ENCODE data around the gene VAV3.

DNA sequence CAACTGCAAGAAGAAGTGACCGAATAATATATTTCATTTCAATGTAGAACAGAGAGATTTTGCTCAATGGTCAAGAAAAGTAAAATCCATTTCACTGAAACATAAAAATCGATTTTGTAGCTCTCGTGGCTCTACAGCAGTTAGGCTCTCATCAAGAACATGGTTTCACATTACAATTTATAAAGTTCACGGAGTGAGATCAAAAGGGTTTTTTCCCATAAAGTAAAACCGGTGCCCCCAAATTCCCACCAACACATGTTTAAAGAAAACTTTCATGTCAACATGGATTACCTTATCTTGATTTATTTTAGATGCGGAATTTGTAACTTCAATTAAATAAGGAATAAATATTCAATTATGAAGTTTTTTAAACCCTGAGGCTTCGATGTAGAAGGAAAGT lies 16.3 kb upstream of the VAV3 start:
- TF ChIP-seq, protein P1, sequence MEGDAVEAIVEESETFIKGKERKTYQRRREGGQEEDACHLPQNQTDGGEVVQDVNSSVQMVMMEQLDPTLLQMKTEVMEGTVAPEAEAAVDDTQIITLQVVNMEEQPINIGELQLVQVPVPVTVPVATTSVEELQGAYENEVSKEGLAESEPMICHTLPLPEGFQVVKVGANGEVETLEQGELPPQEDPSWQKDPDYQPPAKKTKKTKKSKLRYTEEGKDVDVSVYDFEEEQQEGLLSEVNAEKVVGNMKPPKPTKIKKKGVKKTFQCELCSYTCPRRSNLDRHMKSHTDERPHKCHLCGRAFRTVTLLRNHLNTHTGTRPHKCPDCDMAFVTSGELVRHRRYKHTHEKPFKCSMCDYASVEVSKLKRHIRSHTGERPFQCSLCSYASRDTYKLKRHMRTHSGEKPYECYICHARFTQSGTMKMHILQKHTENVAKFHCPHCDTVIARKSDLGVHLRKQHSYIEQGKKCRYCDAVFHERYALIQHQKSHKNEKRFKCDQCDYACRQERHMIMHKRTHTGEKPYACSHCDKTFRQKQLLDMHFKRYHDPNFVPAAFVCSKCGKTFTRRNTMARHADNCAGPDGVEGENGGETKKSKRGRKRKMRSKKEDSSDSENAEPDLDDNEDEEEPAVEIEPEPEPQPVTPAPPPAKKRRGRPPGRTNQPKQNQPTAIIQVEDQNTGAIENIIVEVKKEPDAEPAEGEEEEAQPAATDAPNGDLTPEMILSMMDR (IDR thresholded peaks at IDR 0.05 in 4 of 5, conservative IDR thresholded peaks at IDR 0.05 in 1 of 5): no peak
- no peak for TF ChIP-seq POLR2A (IDR thresholded peaks at IDR 0.05)

Data from gastrocnemius medialis (tissue), 4 donors.